ENCODE measurements around the gene CCNE1. TPM values are rescaled to one million over a fixed set of nuclear protein-coding genes. Genes with fewer than 3 reads are reported as not detected.

The CCNE1 gene
- total RNA-seq, 1 donor from 2014 or later, result 3.9 TPM

- no peak overlapping the region for H3K27ac Mint-ChIP-seq (ENCODE audit: unreplicated experiment)
- TF ChIP-seq CTCF (IDR thresholded peaks at IDR 0.05), result no peak
- H3K4me3 Mint-ChIP-seq (ENCODE audit: unreplicated experiment), result no peak overlapping the region
- no peaks in the 10 kb centered on the region for H3K9me3 Mint-ChIP-seq (ENCODE audit: unreplicated experiment)
- no peaks in the 10 kb centered on the region for H3K36me3 Mint-ChIP-seq (ENCODE audit: unreplicated experiment)
- peaks cover 26% of the 10 kb centered on the region for H3K27me3 Mint-ChIP-seq (ENCODE audit: unreplicated experiment)
- H3K4me1 Mint-ChIP-seq (ENCODE audit: unreplicated experiment), result peaks cover 3% of the 10 kb centered on the region
- no peak for DNase-seq (ENCODE audit: extremely low spot score, unreplicated experiment)
These were observed 19.3 kb downstream of the CCNE1 start for GRCh38 chr19:29831041-29831548.

GRCh38 chr19:29831686-29832085 is 19.9 kb downstream of the CCNE1 start:
- no peak overlapping the region for H3K4me3 Mint-ChIP-seq (ENCODE audit: unreplicated experiment)
- no peak overlapping the region for H3K27ac Mint-ChIP-seq (ENCODE audit: unreplicated experiment)
- no peak for TF ChIP-seq CTCF (IDR thresholded peaks at IDR 0.05)
- H3K9me3 Mint-ChIP-seq (ENCODE audit: unreplicated experiment), result no peaks in the 10 kb centered on the region
- no peaks in the 10 kb centered on the region for H3K36me3 Mint-ChIP-seq (ENCODE audit: unreplicated experiment)
- DNase-seq (ENCODE audit: extremely low spot score, unreplicated experiment), result no peak
- H3K27me3 Mint-ChIP-seq (ENCODE audit: unreplicated experiment), result peaks cover 26% of the 10 kb centered on the region
- H3K4me1 Mint-ChIP-seq (ENCODE audit: unreplicated experiment), result peaks cover 3% of the 10 kb centered on the region

DNA sequence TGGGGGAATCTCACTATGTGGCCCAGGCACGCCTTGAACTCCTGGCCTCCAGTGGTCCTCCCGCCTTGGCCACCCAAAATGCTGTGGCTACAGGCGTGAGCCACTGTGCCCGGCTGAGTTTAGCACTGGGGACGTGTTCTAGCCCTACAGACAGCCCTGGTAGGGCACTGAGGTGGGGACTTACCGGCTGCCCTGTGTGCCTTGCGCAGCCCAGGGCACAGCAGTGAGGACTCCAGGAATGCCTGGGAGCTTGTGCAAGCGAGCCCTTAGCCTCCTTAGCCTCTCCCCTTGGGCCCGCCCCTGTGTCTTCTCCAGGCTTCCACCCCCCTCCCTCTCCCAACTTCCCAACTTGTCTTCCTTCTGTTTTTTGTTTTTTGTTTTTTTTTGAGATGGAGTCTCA is 21.0 kb downstream of the CCNE1 start:
- H3K36me3 Mint-ChIP-seq (ENCODE audit: unreplicated experiment), result no peaks in the 10 kb centered on the region
- H3K4me1 Mint-ChIP-seq (ENCODE audit: unreplicated experiment), result peaks cover 3% of the 10 kb centered on the region
- H3K9me3 Mint-ChIP-seq (ENCODE audit: unreplicated experiment), result no peaks in the 10 kb centered on the region
- peaks cover 26% of the 10 kb centered on the region for H3K27me3 Mint-ChIP-seq (ENCODE audit: unreplicated experiment)
- DNase-seq (ENCODE audit: extremely low spot score, unreplicated experiment), result no peak
- TF ChIP-seq CTCF (IDR thresholded peaks at IDR 0.05), result no peak
- no peak overlapping the region for H3K4me3 Mint-ChIP-seq (ENCODE audit: unreplicated experiment)
- no peak overlapping the region for H3K27ac Mint-ChIP-seq (ENCODE audit: unreplicated experiment)

- no peak for DNase-seq (ENCODE audit: extremely low spot score, unreplicated experiment)
- Mint-ChIP-seq H3K27me3 (ENCODE audit: unreplicated experiment) (peaks cover 26% of the 10 kb centered on the region), H3K4me3 (ENCODE audit: unreplicated experiment) (no peak overlapping the region), H3K4me1 (ENCODE audit: unreplicated experiment) (peaks cover 3% of the 10 kb centered on the region), H3K9me3 (ENCODE audit: unreplicated experiment) (no peaks in the 10 kb centered on the region), H3K36me3 (ENCODE audit: unreplicated experiment) (no peaks in the 10 kb centered on the region), H3K27ac (ENCODE audit: unreplicated experiment) (no peak overlapping the region)
- no peak for TF ChIP-seq CTCF (IDR thresholded peaks at IDR 0.05)
These were observed 21.9 kb downstream of the CCNE1 start for GRCh38 chr19:29833614-29834261.

GRCh38 chr19:29834991-29835846 is 23.4 kb downstream of the CCNE1 start:
- no peak for TF ChIP-seq CTCF (IDR thresholded peaks at IDR 0.05)
- no peak for DNase-seq (ENCODE audit: extremely low spot score, unreplicated experiment)
- Mint-ChIP-seq H3K27ac (ENCODE audit: unreplicated experiment) (no peak overlapping the region), H3K9me3 (ENCODE audit: unreplicated experiment) (no peaks in the 10 kb centered on the region), H3K36me3 (ENCODE audit: unreplicated experiment) (no peaks in the 10 kb centered on the region), H3K27me3 (ENCODE audit: unreplicated experiment) (peaks cover 28% of the 10 kb centered on the region), H3K4me3 (ENCODE audit: unreplicated experiment) (no peak overlapping the region), H3K4me1 (ENCODE audit: unreplicated experiment) (peaks cover 3% of the 10 kb centered on the region)

Data from osteocyte (in vitro differentiated cells).